Embryonic facial prominence (tissue), 1 donor: ENCODE results near the gene NBPF19.
A peak's percentile ranks its signal among the peaks of the same experiment; 100 is the strongest.
"Not testable (repeated sequence)": the region's sequence is repeated elsewhere in the genome, so short reads cannot be mapped to it uniquely, and the experiment has no call there.

ENCODE experiments used
- DNase-seq: peaks from one replicate; pipeline ENCODE4 v3.0.0-alpha.2; 2016; ENCODE audit errors: extremely low spot score

The NBPF19 gene, protein sequence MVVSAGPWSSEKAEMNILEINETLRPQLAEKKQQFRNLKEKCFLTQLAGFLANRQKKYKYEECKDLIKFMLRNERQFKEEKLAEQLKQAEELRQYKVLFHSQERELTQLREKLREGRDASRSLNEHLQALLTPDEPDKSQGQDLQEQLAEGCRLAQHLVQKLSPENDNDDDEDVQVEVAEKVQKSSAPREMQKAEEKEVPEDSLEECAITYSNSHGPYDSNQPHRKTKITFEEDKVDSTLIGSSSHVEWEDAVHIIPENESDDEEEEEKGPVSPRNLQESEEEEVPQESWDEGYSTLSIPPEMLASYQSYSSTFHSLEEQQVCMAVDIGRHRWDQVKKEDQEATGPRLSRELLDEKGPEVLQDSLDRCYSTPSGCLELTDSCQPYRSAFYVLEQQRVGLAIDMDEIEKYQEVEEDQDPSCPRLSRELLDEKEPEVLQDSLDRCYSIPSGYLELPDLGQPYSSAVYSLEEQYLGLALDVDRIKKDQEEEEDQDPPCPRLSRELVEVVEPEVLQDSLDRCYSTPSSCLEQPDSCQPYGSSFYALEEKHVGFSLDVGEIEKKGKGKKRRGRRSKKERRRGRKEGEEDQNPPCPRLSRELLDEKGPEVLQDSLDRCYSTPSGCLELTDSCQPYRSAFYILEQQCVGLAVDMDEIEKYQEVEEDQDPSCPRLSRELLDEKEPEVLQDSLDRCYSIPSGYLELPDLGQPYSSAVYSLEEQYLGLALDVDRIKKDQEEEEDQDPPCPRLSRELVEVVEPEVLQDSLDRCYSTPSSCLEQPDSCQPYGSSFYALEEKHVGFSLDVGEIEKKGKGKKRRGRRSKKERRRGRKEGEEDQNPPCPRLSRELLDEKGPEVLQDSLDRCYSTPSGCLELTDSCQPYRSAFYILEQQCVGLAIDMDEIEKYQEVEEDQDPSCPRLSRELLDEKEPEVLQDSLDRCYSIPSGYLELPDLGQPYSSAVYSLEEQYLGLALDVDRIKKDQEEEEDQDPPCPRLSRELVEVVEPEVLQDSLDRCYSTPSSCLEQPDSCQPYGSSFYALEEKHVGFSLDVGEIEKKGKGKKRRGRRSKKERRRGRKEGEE (N-terminal part only)

DNA sequence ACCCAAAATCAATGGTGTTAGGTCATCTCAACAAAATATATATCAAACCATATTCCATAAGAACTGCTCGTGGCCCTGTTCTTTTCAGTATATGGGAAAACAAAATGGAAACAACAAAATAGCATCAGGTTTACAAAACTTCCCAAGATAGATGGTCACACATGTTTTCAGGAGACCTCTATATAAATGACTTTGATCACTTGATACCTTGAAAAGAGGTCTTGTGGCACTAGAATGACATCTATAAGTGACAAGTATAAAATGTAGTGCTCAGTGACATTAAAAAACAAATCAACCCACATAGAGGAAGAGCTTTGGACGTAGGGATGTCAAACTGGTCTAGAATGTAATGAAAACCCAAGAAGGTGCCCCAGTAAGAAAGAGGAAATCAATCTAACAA lies at the start of gene NBPF19:
TSS of gene NBPF19 (plus strand) at position 301 of the 400 bp plus-strand sequence. CDS start 888 bp downstream, outside the sequence.
- DNase-seq, result not testable (repeated sequence)

DNA sequence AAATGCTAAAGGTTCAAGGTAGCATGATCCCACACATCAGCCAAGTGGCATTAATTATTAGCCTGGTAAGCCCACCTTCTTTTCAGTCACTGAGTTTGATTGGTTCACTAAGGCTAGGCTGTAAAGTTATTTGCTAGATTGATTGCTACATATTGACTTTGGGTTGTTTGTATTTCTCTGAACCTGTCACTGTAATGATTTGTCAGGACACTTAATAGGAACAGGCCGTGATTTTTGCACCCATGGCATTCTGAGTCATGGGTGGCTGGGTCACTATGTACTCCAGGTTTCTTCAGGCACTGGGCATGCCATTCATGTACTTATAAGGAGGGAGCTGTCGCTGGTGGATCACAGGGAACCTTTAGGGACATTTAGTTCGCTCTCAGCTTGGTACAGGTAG lies 46.5 kb upstream of the NBPF19 start:
- not testable (repeated sequence) for DNase-seq

DNA sequence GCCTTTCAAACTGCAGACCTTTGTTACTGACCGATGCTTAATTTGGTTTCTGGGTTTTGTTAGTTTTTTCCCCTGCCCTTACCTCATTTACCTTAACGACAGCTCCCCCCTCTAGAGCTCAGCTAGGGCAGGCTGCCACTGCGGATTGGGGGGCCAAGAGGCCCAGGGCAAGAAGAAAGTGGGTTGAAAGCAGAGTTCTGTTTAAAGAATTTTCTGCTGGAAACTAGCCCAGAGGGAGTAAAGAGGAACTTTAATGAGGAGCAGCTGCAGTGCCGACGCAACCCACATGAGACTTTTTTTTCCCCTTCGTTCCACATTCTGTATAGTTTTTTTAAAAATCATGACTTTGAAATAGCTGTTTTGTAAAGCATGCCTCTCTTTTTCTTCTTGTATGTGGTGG lies 29.4 kb upstream of the NBPF19 start:
- peak; percentile 34 for DNase-seq

DNA sequence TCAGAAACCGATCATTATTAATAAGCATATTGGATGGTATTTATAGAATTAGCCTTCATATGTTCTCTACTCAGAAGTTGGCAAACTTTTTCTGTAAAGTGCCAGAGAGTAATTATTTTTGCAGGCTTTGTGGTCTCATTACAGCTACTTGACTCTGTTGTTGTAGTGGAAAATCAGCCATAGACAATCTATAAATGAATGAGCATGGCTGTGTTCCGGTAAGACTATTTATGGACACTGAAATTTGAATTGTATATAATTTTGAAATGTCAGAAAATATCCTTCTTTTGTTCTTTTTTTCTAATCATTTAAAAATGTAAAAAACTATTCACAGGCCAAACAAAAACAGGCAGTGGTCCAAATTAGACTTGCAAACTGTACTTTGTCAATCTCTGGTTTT lies 22.6 kb upstream of the NBPF19 start:
- not testable (repeated sequence) for DNase-seq

DNA sequence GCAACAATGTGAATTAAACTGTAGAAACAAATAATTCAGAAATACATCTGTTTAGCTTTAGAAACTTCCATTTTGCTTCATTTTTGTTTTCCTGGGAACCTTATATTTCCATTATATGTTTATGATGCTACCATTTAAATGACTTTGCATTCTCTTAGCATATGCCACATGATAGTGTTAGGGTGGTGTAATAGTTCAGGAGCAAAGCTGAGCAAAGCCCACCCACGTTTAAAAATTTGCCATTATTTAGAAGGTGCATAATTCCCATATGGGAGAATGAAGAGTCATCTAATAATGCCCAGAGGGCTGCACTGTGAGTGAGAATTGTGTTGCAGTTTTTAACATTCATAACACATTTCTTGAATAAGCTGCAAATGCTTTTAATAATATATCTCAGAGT lies 22.2 kb upstream of the NBPF19 start:
- not testable (repeated sequence) for DNase-seq

DNA sequence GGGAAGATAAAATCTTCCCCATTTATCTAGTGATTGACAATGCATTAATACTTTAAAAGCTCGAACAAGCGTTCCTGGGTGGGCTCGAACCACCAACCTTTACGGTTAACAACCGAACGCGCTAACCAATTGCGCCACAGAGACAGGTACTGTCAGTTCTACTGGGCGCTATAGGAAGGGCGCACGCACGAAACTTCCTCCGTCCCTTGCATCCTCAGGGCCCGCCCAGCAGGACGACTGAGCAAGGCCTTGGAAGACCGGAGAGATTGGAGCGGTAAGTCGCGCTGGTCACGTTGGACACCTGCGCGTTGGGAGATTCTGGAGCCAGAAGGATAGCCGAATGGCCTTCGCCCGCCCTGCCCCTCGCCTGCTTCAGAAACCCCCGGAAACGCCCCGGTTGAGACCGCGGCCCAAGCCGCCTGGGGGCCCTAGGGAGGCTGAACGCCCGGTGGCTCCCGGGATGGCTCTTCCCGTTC lies 83.5 kb downstream of the NBPF19 start:
- DNase-seq, result peak; percentile 5

DNA sequence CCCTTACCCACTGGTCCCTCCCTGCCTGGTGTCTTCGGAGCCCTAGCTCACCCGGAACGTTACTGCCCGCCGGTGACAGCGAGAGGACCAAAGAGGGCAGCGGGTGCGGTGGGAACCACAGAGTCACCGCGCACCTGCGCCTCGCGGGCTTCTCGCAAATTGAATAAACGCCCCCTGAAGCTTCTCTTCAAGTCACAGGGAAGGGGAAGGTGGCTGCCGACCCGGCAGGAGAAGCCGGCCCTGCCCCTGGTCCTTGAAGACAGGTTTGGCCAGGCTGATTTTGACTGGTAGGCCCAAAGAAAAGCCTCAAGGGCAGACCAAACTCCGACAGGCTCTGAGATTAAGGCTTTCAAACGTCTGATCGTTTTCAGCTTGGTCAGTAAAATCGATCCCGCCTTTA lies 87.0 kb downstream of the NBPF19 start:
- not testable (repeated sequence) for DNase-seq

DNA sequence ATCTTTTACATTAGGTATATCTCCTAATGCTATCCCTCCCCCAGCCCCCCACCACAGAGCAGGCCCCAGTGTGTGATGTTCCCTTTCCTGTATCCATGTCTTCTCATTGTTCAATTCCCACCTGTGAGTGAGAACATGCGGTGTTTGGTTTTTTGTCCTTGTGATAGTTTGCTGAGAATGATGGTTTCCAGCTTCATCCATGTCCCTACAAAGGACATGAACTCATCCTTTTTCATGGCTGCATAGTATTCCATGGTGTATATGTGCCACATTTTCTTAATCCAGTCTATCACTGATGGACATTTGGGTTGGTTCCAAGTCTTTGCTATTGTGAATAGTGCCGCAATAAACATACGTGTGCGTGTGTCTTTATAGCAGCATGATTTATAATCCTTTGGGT lies 90.6 kb downstream of the NBPF19 start:
- DNase-seq, result not testable (repeated sequence)

DNA sequence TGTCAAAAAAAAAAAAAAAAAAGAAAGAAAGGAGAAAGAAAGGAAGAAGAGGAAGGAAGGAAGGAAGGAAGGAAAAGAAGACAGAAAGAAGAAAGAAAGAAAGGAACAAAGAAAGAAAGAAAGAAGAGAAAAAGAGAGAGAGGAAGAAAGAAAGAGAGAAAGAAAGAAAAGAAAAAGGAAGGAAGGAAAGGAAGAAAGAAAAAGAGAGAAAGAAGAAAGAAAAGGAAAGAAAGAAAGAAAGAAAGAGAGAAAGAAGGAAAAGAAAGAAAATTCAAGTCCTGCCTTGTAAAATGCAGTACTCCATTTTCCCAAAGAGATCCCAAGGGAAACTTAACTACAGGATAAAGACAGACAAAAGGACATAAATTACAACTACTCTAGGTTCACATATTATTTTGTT lies 97.9 kb downstream of the NBPF19 start:
- not testable (repeated sequence) for DNase-seq

DNA sequence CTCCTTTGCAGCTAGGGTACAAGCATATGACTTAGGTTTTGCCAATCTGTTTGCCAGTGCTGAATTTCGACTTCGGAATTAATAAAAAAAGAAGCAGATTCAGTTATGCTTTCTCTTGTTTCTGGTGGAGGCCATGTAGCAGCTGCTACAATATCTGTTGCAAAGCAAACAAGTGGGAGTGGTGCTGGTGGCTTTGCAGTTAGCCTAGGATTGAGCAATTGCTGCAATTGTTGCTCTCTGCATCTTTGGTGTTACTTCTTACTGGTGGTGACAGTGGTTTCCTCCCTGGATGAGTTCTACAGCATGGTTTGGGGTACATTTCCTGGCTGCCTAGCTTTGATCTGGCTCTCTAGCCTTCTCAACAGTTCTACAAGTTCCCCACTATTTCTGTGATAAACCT lies 110.7 kb downstream of the NBPF19 start:
- not testable (repeated sequence) for DNase-seq
